ENCODE data around the gene TGFBR3. TPM values are rescaled to one million over a fixed set of nuclear protein-coding genes. Genes with fewer than 3 reads are reported as not detected.

TGFBR3 gene
- total RNA-seq, 1 experiment from 2014 or later: 2.4 TPM

GRCh38 chr1:91883470-91883869, 2.5 kb downstream of the TGFBR3 start:
- no CpG with 5 or more reads among the region's 6 CpGs for WGBS (ENCODE audit: extremely low coverage, insufficient read length, low lambda C conversion rate)

More at GRCh38 chr1:91883470-91883869, 2.5 kb downstream of the TGFBR3 start:
- Histone ChIP-seq H2BK120ac (ENCODE audit: low read depth, low read length, poor library complexity, severe bottlenecking) (no peak overlapping the region), H3K23me2 (ENCODE audit: insufficient read length, low read depth, low read length, poor library complexity, severe bottlenecking) (peaks cover 13% of the 10 kb centered on the region), H3K4ac (ENCODE audit: low read depth, low read length) (no peak overlapping the region), H3K79me2 (ENCODE audit: insufficient read depth, low read length) (no peaks in the 10 kb centered on the region), H4K8ac (replicated peaks; ENCODE audit: insufficient read length, low read depth, low read length) (no peak overlapping the region), H3K18ac (ENCODE audit: insufficient read length, low read depth, low read length) (no peak overlapping the region), H2BK5ac (ENCODE audit: insufficient read length, low read length) (no peak overlapping the region), H3K56ac (ENCODE audit: insufficient read length, low read depth, low read length) (no peak overlapping the region), H2BK20ac (ENCODE audit: low read depth, low read length, poor library complexity, severe bottlenecking) (no peak overlapping the region), H3K23ac (ENCODE audit: insufficient read length, low read depth, low read length) (no peak overlapping the region), H3K79me1 (ENCODE audit: insufficient read depth, low read depth, low read length, poor library complexity, severe bottlenecking) (no peaks in the 10 kb centered on the region), H3K4me2 (ENCODE audit: insufficient read depth, insufficient read length, low read length) (no peak overlapping the region), H3K9me3 (ENCODE audit: control insufficient read depth, low read depth, low read length) (no peaks in the 10 kb centered on the region), H3K4me1 (ENCODE audit: insufficient read depth, low read length) (no peaks in the 10 kb centered on the region), H4K5ac (ENCODE audit: insufficient read length, low read depth, low read length) (no peak overlapping the region), H2AK5ac (ENCODE audit: insufficient read length, low read length) (no peak overlapping the region), H4K91ac (ENCODE audit: insufficient read length, low read depth, low read length) (no peak overlapping the region), H2BK12ac (ENCODE audit: insufficient read length, low read depth, low read length) (no peak overlapping the region), H3K14ac (ENCODE audit: insufficient read depth, low read length) (no peak overlapping the region), H2AFZ (ENCODE audit: low read length) (no peak overlapping the region), H2BK15ac (ENCODE audit: low read depth, low read length) (no peak overlapping the region), H3K27me3 (ENCODE audit: insufficient read depth, low read length) (peaks cover 12% of the 10 kb centered on the region; the same call in 1 of the 2 replicates), H3K9ac (ENCODE audit: extremely low read depth, insufficient read length, low read length) (no peak overlapping the region), H3T11ph (ENCODE audit: low read length) (no peak overlapping the region), H3K27ac (ENCODE audit: insufficient read length, low read depth, low read length) (no peak overlapping the region), H4K20me1 (ENCODE audit: control insufficient read depth, insufficient read depth, insufficient read length) (no peaks in the 10 kb centered on the region)
- Mint-ChIP-seq H3K9me3 (peaks cover 0 to 2% of the 10 kb centered on the region in 2 experiments; a peak in 3 of 5 replicates), H3K27me3 (ENCODE audit: low read depth) (peaks cover 48% of the 10 kb centered on the region), H3K4me3 (no peak overlapping the region), H3K27ac (no peak overlapping the region), H3K36me3 (ENCODE audit: insufficient read depth in 1 of 3, low read depth in 3 of 3) (0 out of 7 replicates have a peak, but pooled peaks cover 0 to 3% (median 0%) of the 10 kb centered on the region in 3 experiments), H3K4me1 (peaks cover 12% of the 10 kb centered on the region in 2 experiments)
- TF ChIP-seq CTCF (conservative IDR thresholded peaks at IDR 0.05): no peak
- no peak for DNase-seq
